Measurements from ENCODE around the gene SEPTIN1. TPM values are rescaled to one million over a fixed set of nuclear protein-coding genes. Genes with fewer than 3 reads are reported as not detected.

SEPTIN1 gene
- total RNA-seq, 1 experiment from 2014 or later, result 0.34 TPM

DNA sequence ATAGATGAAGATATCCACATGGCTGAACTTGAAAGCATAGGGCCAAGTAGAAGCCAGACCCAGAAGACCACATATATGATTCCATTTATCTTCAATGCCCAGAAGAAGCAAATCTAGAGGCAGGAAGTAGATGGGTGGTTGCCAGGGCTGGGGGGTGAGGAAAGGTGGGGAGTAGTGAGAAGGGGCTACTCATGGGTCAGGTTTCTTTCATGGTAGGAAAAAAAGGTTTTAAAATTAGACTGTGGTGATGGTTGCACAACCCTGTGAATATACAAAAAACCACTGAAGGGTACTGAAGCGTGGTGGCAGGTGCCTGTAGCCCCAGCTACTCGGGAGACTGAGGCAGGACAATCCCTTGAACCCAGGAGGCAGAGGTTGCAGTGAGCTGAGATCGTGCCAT, 32.7 kb downstream of the SEPTIN1 start:
- Mint-ChIP-seq H3K27me3 (ENCODE audit: insufficient read depth, unreplicated experiment) (no peaks in the 10 kb centered on the region), H3K4me1 (ENCODE audit: low read depth, unreplicated experiment) (no peaks in the 10 kb centered on the region), H3K4me3 (ENCODE audit: unreplicated experiment) (no peak overlapping the region), H3K27ac (ENCODE audit: unreplicated experiment) (no peak overlapping the region), H3K9me3 (ENCODE audit: unreplicated experiment) (no peaks in the 10 kb centered on the region), H3K36me3 (ENCODE audit: insufficient read depth, unreplicated experiment) (peaks cover 49% of the 10 kb centered on the region)
- TF ChIP-seq, protein P1, sequence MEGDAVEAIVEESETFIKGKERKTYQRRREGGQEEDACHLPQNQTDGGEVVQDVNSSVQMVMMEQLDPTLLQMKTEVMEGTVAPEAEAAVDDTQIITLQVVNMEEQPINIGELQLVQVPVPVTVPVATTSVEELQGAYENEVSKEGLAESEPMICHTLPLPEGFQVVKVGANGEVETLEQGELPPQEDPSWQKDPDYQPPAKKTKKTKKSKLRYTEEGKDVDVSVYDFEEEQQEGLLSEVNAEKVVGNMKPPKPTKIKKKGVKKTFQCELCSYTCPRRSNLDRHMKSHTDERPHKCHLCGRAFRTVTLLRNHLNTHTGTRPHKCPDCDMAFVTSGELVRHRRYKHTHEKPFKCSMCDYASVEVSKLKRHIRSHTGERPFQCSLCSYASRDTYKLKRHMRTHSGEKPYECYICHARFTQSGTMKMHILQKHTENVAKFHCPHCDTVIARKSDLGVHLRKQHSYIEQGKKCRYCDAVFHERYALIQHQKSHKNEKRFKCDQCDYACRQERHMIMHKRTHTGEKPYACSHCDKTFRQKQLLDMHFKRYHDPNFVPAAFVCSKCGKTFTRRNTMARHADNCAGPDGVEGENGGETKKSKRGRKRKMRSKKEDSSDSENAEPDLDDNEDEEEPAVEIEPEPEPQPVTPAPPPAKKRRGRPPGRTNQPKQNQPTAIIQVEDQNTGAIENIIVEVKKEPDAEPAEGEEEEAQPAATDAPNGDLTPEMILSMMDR (IDR thresholded peaks at IDR 0.05; ENCODE audit: insufficient read depth in 1 of 2, low read depth in 1 of 2, low read length in 1 of 2, severe bottlenecking in 1 of 2, unreplicated experiment in 1 of 2), result no peak
- no peak for DNase-seq
- intact Hi-C loops (cut with micrococcal nuclease; ENCODE audit: unreplicated experiment), result no loop called here
- BruUV-seq (replicated peaks), result no TSS peak
- peaks cover 3% of the 10 kb centered on the region; the same call in 1 of the 2 replicates for H3K36me3 ChIP-seq (ENCODE audit: control insufficient read depth, insufficient read depth, low read length)
- no peak overlapping the region for H3K4me3 ChIP-seq (ENCODE audit: low read depth, low read length)
- H3K9me3 ChIP-seq, result no peaks in the 10 kb centered on the region
- ChIA-PET CTCF (interaction anchor here (1.0 kb wide), 1 partner anchor 14 kb away, joined by 3 read pairs; no protein-coding TSS in a partner anchor), POLR2A (interaction anchor here (1.6 kb wide), 1 partner anchor 21 kb away, joined by 13 read pairs; no protein-coding TSS in a partner anchor)
- H3K27me3 ChIP-seq (replicated peaks; ENCODE audit: control insufficient read depth, insufficient read depth, low read length), result no peaks in the 10 kb centered on the region
- H3K4me1 ChIP-seq, result no peaks in the 10 kb centered on the region

DNA sequence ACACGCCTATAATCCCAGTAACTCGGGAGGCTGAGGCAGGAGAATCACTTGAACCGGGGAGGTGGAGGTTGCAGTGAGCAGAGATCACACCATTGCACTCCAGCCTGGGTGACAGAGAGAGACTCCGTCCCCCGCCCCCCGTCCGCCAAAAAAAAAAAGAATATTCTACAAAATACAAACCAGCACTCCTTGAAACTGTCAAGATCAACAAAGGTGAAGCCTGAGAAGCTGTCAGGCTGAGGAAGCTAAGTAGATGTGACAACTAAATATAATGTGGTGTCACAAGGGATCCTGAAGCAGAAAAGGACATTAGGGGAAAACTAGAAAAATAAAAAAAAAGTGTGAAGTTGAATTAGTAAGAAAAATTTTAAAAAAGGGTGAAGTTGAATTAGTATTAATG, 33.4 kb downstream of the SEPTIN1 start:
- H3K4me3 Mint-ChIP-seq (ENCODE audit: unreplicated experiment), result no peak overlapping the region
- TF ChIP-seq, protein P1 (IDR thresholded peaks at IDR 0.05; ENCODE audit: insufficient read depth in 1 of 2, low read depth in 1 of 2, low read length in 1 of 2, severe bottlenecking in 1 of 2, unreplicated experiment in 1 of 2), result no peak
- H3K4me1 ChIP-seq, result no peaks in the 10 kb centered on the region
- POLR2A ChIA-PET, result interaction anchor here (0.7 kb wide), 1 partner anchor 364 kb away, joined by 4 read pairs; no protein-coding TSS in a partner anchor
- BruUV-seq (replicated peaks), result no TSS peak
- no peak overlapping the region for H3K4me3 ChIP-seq (ENCODE audit: low read depth, low read length)
- H3K9me3 Mint-ChIP-seq (ENCODE audit: unreplicated experiment), result no peaks in the 10 kb centered on the region
- no peak for DNase-seq
- no peaks in the 10 kb centered on the region for H3K4me1 Mint-ChIP-seq (ENCODE audit: low read depth, unreplicated experiment)
- H3K27me3 Mint-ChIP-seq (ENCODE audit: insufficient read depth, unreplicated experiment), result no peaks in the 10 kb centered on the region
- no peak overlapping the region for H3K27ac Mint-ChIP-seq (ENCODE audit: unreplicated experiment)
- intact Hi-C loops (cut with micrococcal nuclease; ENCODE audit: unreplicated experiment), result no loop called here
- H3K36me3 Mint-ChIP-seq (ENCODE audit: insufficient read depth, unreplicated experiment), result peaks cover 42% of the 10 kb centered on the region
- no peaks in the 10 kb centered on the region for H3K27me3 ChIP-seq (replicated peaks; ENCODE audit: control insufficient read depth, insufficient read depth, low read length)
- CTCF ChIA-PET, result no interaction called here
- H3K9me3 ChIP-seq, result no peaks in the 10 kb centered on the region
- peaks cover 3% of the 10 kb centered on the region; the same call in 1 of the 2 replicates for H3K36me3 ChIP-seq (ENCODE audit: control insufficient read depth, insufficient read depth, low read length)

DNA sequence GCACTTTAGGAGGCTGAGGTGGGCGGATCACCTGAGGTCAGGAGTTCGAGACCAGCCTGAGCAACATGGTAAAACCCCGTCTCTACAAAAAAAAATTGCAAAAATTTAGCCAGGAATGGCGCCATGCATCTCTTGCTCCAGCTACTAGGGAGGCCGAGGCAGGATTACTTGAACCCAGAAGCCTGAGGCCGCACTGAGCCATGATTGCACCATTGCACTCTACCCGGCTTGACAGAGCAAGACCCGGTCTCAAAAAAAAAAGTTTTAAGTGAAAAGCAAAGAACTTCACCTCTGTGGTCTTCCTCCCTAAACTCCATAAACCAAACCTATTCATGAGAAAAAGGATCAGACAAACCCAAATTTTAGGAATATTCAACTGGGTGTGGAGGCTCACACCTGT, 34.2 kb downstream of the SEPTIN1 start:
- TF ChIP-seq, protein P1 (IDR thresholded peaks at IDR 0.05; ENCODE audit: insufficient read depth in 1 of 2, low read depth in 1 of 2, low read length in 1 of 2, severe bottlenecking in 1 of 2, unreplicated experiment in 1 of 2), result no peak
- intact Hi-C loops (cut with micrococcal nuclease; ENCODE audit: unreplicated experiment), result no loop called here
- no peaks in the 10 kb centered on the region for H3K4me1 Mint-ChIP-seq (ENCODE audit: low read depth, unreplicated experiment)
- no peak overlapping the region for H3K27ac Mint-ChIP-seq (ENCODE audit: unreplicated experiment)
- ChIA-PET CTCF (no interaction called here), POLR2A (no interaction called here)
- peaks cover 3% of the 10 kb centered on the region; the same call in 1 of the 2 replicates for H3K36me3 ChIP-seq (ENCODE audit: control insufficient read depth, insufficient read depth, low read length)
- no TSS peak for BruUV-seq (replicated peaks)
- H3K27me3 Mint-ChIP-seq (ENCODE audit: insufficient read depth, unreplicated experiment), result no peaks in the 10 kb centered on the region
- no peaks in the 10 kb centered on the region for H3K4me1 ChIP-seq
- no peaks in the 10 kb centered on the region for H3K9me3 ChIP-seq
- H3K4me3 ChIP-seq (ENCODE audit: low read depth, low read length), result no peak overlapping the region
- H3K4me3 Mint-ChIP-seq (ENCODE audit: unreplicated experiment), result no peak overlapping the region
- DNase-seq, result no peak
- peaks cover 33% of the 10 kb centered on the region for H3K36me3 Mint-ChIP-seq (ENCODE audit: insufficient read depth, unreplicated experiment)
- no peaks in the 10 kb centered on the region for H3K9me3 Mint-ChIP-seq (ENCODE audit: unreplicated experiment)
- no peaks in the 10 kb centered on the region for H3K27me3 ChIP-seq (replicated peaks; ENCODE audit: control insufficient read depth, insufficient read depth, low read length)

All from Caco-2 (cell line).